Upper lobe of left lung (tissue), 4 donors: ENCODE data around the gene TBC1D9B.

Source experiments
- EP300 ChIP-seq, 4 donors: sonication (generic); formaldehyde crosslinking; IDR thresholded peaks; one replicate each; pipeline ENCODE4 v1.5.1; 2017; ENCODE audit warnings: antibody characterized with exemption in 4 of 4, control low read depth in 2 of 4
- POLR2A ChIP-seq, 4 donors: fragments of 450-650 bp; IDR thresholded peaks; one replicate each; pipeline ENCODE4 v1.5.1; 2016 to 2017; ENCODE audit warnings: antibody characterized with exemption in 4 of 4, mild to moderate bottlenecking in 2 of 4
- POLR2AphosphoS5 ChIP-seq, 2 donors: sonication (generic); formaldehyde crosslinking; IDR thresholded peaks; one replicate each; pipeline ENCODE4 v1.5.1; 2017; ENCODE audit warnings: antibody characterized with exemption in 2 of 2
- TF ChIP-seq, protein P1 (sequence below), 6 experiments: fragments of 450-650 bp in 4 of 6; fragments of 200-600 bp in 2 of 6; sonication (generic) in 2 of 6; IDR thresholded peaks; one replicate each; pipeline ENCODE4 v1.5.1; 2016 to 2019; ENCODE audit warnings: antibody characterized with exemption in 6 of 6

- TF ChIP-seq POLR2A (IDR thresholded peaks at IDR 0.05) (no peak), POLR2AphosphoS5 (IDR thresholded peaks at IDR 0.05) (no peak), EP300 (IDR thresholded peaks at IDR 0.05) (no peak)
- TF ChIP-seq, protein P1, sequence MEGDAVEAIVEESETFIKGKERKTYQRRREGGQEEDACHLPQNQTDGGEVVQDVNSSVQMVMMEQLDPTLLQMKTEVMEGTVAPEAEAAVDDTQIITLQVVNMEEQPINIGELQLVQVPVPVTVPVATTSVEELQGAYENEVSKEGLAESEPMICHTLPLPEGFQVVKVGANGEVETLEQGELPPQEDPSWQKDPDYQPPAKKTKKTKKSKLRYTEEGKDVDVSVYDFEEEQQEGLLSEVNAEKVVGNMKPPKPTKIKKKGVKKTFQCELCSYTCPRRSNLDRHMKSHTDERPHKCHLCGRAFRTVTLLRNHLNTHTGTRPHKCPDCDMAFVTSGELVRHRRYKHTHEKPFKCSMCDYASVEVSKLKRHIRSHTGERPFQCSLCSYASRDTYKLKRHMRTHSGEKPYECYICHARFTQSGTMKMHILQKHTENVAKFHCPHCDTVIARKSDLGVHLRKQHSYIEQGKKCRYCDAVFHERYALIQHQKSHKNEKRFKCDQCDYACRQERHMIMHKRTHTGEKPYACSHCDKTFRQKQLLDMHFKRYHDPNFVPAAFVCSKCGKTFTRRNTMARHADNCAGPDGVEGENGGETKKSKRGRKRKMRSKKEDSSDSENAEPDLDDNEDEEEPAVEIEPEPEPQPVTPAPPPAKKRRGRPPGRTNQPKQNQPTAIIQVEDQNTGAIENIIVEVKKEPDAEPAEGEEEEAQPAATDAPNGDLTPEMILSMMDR (IDR thresholded peaks at IDR 0.05) = no peak
Measured at GRCh38 chr5:179866241-179867078, 41.2 kb downstream of the TBC1D9B start.
